HG03439 (cell line): ENCODE results near the gene ERO1B.

ENCODE experiments used
- ATAC-seq: cut with Tn5 transposase; IDR thresholded peaks from one replicate; pipeline ENCODE4 v1.9.1; 2021; ENCODE audit warnings: mild to moderate bottlenecking, moderate library complexity; ENCODE audit not compliant: unreplicated experiment

Gene ERO1B

DNA sequence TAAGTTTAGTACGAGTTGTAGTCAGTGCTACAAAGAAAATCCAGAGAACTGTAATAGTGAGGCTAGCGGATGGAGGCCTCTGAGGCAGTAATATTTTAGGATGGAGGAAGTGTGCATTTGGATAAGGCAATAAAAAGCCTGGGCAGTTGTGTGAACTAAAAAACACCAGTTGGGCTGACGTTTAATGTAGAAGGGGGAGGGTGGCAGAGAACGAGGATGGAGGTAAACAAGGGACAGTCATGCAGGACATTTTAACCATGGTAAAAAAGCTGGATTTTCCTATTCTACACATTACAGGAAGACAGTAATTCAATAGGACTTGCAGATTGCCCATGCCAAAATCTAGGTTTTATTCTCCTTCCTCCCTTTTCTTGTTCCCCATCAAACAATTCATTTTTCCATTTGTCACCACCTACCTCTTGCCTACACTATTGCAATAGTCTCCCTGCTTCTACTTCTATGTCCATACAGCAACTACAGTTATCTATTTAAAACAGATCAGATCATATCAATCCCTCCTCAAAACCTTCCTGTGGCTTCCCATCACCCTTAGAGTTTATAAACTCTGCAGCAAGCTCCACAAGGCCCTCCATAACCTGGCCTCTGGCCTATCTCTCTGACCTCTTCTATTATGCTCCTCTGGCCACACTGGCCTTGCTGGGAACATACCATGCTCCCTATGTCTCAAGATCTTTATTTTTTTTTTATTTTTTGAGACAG, 27.7 kb downstream of the ERO1B start:
- ATAC-seq, result no peak

DNA sequence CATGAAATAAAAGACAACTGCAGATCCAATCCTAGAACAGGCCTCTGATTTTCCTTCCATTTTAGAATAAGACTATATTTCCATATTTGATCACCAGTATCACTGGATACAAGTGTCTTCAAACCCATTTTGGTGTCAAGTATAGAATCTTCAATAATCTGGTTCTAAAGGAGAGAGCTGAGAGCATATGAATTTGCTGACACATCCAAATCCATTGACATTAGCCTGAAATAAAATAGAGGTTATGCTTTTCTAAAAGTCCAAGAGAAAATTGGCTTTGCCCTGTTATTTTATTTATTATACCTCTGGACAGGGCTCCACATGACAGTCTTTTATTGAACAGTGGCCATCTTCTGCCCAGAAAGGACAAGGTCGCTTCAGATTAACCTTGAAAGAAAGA, 28.6 kb downstream of the ERO1B start:
- ATAC-seq, result no peak

DNA sequence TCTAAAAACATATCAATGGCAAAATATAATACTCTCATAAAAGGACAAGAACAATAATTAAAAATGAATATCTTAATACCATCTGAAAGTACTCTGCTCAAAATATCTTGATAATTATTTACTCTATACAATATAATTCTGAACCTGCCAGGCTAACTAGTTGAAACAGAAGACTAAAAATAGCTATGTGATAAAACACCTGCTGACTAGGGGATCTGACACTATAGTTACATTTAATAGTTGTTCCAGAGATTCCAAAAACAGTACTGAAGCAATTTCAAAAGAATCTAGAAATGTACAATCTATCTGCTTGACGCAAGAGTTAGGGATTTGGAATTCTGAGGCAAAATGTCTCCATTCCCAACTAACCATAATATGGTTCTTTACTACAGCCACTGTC, 30.2 kb downstream of the ERO1B start:
- no peak for ATAC-seq

DNA sequence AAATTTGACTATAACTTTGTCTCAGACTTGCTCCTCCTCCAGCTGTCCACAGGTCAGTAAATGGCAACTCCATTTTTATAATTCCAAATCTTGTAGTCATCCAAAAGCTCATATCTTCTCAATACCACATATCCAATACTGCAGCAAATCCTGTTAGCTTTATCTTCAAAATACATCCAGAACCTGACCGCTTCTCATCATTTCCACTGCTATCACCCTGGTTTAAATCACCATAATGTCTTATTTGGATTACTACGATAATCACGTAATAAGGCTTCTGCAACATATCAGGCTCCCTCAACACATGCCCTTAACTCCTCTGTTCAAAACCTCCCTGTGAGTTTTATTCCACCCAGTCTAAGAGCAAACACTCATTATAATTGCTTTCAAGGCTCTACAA, 34.5 kb downstream of the ERO1B start:
- no peak for ATAC-seq

DNA sequence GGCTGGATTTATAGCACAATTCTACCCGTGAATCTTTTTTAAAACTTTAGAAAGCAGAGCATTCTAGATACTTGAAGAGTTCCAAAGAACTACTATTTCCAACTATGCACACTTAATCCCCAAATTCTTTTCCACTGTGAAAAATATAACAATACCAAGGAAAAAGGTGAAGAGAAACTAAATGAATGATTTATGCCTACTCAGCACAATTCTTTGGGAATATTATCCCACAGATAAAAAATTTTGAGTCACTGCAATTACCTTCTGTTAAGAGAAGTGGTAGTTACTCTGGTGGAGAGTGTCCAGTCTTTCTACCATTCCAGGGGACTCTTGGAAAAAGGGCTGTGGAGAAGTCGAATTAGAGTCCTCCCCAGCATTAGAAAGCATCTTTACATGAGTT, 39.2 kb downstream of the ERO1B start:
- ATAC-seq, result no peak

DNA sequence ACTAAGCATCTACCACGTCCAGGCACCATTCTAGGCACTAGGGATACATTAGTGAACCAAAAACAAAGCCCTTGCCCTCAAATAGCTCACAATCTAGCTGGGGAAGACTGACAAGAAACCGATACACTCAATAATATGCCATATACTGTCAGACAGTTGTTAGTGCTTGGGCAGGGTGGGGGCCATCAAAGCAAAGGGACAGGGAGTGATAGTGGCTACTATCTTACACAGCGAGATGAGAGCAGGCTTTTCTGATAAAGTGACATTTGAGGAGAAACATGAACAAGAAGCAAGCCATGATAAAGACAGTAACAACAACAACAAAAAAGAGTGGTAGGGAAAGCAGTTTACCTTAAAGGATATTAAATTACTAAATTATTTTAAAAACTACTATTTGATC, 41.1 kb downstream of the ERO1B start:
- ATAC-seq, result no peak

DNA sequence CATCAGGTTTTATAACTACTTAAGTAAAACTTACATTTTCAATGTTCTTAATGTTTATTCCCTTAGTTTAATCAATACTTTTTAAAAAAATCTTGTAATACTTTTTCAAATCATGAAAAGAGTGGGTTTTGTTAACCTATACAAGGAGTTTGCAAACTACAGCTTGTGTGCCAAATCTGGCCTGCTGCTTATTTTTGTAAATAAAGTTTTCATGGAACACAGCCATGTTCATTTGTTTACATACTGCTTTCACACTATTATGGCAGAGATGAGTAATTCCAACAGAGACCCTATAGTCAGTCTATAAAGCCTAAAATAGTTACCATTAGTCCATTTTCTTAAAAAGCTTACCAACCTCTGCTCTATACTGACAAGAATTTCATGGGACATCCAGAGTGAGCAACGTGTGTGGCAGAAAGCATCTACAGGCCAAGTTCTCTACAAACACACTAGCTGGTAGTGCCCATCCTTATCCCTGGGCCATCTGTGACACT, 42.6 kb downstream of the ERO1B start:
- ATAC-seq, result no peak

DNA sequence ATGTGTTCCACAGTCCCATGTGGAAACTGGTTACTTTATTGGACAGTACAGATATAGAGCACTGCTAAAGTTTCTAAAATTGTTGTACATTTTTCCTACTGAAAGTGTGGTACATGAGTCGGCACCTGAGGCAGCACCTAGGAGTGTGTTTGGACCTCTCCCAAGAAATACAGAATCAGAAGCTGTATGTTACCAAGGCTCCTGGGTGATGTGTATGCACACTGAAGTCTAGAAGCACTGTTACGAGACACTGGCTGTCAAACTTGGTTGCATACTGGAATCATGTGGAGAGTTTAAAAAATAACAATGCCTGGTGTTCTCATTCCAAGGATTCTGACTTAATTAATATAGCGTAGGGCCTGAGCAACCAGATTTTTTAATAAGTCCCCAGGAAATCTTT, 46.6 kb downstream of the ERO1B start:
- ATAC-seq, result no peak

DNA sequence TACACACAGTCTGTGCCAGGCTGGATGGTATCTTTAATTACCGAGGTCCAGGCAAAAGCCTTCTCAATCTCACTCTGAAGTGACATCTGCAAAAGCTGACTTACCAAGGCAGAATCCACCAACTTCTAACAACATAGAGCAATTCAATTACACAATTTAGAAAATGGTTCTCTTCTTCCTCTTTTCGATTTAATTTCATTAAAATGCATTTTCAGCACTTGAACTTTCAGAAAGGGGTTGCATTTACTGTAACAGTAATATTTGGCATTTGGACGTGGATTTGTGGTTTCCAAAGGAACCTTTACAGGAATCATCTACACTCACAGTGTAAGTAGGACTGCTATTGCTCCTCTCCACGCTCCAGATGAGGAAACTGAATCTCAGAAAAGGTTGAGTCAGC, 53.3 kb downstream of the ERO1B start:
- no peak for ATAC-seq

DNA sequence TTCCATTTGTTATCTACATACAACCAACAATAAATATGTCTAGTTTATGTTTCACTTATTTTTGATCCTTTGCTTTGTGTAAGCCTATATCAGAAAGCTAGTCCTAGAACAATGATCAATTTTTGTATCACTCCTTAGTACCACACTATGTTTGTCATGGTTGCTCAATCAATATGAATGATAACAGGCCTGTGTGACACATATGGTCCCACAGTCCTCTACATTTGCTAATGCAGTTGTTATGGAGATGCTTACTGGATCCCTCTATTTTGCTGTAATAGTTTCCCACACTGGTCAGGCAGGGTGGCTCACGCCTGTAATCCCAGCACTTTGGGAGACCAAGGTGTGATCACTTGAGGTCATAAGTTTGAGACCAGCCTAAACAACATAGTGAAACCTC, 59.1 kb downstream of the ERO1B start:
- ATAC-seq, result no peak

DNA sequence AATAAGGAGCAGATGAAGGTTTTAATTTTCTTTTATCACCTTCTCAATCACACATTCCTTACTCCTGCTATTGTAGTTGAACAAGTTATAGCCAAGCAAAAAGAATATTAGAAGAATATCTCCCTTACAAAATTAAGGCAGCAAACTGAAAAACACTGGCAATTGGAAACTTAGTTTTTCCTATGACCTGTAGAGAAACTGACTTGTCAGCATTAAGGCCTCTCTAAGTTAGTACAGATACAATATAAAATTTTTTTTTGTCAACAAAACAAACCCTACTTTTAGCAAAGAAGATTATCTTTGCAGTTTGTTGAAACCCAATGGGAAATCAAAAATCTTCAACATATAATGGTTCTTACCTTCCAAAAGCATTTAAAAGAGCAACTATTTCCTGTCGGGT, 61.3 kb downstream of the ERO1B start:
- ATAC-seq, result no peak

DNA sequence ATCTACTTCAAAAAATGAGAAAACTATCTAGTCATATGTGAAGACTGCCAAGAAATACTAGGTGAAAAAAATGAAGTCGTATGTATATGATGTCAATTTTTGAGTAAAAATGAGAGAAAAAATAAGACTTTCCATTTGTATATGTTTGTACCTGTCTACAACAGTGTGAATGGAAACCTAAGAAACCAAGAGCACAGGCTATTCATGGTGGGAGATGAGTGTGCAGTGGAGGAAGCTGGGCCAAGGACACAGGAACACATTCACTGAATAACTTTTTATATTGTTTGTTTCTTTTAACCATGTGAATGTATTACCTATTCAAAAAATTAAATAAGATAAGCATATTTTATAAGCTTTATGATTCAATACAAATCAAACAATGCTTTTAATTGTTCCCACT, 67.0 kb downstream of the ERO1B start:
- no peak for ATAC-seq

DNA sequence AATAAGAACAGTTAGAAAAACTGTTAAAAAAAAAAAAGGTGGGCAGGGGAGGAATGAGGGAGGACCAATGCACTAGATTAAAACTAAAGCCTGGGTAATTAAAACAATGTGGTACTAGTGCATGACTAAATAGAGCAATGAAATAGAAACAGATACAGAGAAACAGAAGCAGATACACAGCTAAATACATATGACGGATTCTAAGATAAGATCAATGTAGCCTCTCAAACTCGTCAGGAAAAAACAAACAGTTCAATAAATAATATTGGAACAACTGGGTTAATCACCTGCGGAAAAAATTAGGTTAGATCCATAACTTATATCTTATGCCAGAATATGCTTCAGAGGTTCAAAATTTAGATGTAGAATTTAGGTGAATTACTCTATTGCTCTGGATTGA, 68.2 kb downstream of the ERO1B start:
- ATAC-seq, result no peak

DNA sequence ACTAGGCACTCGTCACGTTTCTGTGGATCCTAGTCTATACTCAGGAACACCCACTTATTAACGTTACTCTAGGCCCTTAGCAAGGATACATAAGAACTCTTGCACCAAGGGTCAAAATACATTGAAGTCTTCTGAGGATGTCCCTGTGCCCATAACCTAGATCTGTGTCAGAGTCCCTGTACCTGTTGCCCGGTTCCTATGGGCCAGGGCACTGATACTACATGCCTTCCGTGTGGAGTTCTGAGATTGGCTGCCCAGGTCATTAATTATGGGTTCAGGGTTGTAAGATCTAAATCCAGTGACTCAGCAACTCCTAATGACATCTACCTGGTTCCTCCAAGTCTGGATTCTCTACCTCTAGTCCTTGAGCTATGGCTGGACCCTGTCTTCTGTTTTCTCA, 69.9 kb downstream of the ERO1B start:
- ATAC-seq, result no peak

DNA sequence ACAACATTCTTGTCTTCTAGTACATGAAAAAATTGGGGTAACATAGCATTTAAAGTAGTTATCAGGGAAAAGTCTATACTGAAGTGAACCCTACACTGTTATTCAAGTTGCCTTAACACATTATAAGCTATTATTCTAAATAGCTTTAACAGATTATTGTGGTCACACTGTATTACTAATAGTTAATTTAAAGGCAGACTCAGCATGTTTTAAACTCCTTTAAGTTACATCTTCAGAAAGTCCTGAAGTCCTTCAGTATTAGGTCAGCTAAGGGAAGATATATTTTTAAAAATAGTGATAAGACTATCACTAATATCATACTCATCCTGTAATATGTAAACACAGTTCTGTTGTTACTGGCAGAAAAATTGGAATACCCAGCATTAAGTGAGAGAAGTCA, 72.0 kb downstream of the ERO1B start:
- ATAC-seq, result no peak

DNA sequence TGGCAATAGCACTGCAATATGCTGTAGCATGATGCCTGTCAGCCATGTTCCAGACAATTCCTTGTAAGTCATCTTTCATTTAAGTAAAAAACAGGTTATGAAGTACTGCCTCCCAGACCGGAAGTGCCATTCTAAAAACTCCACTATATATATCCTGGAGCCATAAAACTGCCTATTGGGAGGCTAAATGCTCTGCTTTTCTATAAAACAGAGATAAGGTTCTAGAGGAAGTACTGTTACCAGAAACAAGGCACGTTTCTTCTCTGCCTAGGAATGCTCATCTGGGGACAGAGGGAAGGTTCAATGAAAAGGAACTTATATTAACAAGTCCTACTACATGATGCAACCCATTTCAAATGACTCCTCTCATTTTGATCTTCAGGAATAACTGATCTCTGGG, 72.6 kb downstream of the ERO1B start:
- ATAC-seq, result no peak

DNA sequence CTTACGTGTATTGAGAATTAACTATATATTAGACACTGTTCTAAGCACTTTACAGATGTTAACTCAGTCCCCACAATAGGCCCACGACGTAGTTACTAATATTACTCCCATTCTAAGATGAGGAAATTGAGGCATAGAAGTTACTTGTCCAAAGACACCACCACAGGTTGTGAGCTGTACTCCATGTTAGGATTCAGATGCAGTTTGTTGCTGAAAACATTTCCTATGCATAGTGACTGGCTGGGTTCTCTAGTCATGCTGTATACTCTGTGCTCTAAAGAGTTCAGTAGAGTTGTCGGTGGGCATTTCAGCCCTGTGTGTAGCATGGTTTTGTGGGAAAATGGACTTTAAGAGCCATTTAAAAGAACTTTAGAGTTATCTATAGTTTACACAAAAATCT, 74.2 kb downstream of the ERO1B start:
- ATAC-seq, result no peak

DNA sequence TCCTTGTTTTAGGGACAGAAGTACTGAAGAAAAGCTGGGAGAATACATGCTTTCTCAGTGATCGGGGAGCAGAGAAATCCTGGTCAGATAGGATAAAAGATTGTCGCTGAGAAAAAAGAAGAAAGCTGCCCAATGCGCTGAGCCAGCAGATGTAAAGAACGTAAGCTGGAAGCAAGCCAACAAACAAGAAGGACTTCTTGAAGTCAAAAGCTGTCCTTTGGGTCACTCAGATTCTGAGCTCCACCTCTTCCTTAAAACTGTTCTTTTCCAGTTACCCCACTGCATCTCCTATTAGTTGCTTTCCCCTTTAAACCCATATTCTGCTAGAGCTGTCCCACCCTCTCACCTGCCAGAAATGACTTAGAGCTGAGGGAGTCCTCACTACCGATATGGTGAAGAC, 74.6 kb downstream of the ERO1B start:
- ATAC-seq, result no peak

DNA sequence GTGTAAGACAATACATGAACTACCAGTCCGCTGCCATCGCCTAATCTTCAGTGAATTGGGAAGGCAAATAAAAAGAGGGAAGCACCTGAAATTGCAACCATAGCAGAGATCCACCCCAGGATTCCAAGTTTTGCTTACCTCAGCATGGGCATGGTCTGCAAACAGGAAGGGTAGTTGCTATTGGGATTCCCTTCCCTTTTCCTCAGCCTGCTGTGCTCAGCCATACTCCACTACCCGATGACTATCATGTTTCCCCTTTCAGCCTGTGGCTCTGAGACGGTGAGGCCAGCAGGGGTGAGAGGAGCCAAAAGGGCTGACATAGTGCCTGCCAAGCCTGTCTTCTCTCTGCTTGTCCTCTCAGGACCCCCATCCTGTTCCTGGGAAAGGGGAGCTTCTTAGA, 75.2 kb downstream of the ERO1B start:
- ATAC-seq, result no peak

DNA sequence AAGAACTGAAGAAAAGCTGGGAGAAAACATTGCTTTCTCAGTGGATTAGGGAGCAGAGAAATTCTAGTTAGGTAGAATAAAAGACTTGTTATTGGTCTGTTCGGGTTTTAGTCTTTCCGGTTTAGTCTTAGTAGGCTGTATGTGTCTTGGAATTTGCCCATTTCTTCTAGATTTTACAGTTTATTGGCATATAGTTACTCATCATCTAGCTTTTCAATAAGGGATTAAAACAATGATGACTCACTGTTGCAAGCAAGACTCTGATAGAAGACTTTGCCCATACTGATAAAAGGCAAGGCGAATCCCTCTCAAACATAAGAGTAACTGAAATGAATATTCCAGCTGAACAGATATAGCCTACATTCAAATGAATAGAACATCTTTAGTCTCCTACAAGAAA, 77.1 kb downstream of the ERO1B start:
- ATAC-seq, result no peak

DNA sequence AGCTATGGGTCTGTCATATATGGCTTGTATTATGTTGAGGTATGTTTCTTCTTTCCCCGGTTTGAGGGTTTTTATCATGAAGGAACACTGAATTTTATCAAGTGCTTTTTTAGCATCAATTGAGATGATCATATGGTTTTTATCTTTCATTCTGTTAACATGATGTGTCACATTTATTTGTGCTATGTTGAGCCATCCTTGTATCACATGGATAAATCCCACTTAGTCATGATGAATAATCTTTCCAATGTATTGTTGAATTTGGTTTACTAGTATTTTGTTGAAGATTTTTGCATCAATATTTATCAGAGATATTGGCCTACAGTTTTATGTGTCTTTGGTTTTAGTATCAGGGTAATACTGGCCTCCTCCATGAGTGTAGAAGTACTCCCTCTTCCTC, 77.7 kb downstream of the ERO1B start:
- no peak for ATAC-seq

DNA sequence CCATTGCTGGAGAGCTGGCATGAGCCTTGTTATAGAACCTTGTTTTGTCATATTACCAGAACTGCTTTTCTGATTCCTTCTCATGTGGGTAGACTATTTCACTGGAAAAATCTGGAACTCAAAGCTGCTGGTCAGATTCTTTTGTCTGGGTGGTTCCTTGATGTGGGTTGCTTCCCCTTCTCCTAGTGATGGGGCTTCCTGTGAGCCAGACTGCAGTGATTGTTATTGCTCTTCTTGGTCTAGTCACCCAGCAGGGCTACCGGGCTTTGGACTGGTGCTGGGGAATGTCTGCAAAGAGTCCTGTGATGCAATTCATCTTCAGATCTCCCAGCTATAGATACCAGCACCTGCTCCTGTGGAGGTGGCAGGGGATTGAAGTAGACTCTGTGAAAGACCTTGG, 80.0 kb downstream of the ERO1B start:
- no peak for ATAC-seq

DNA sequence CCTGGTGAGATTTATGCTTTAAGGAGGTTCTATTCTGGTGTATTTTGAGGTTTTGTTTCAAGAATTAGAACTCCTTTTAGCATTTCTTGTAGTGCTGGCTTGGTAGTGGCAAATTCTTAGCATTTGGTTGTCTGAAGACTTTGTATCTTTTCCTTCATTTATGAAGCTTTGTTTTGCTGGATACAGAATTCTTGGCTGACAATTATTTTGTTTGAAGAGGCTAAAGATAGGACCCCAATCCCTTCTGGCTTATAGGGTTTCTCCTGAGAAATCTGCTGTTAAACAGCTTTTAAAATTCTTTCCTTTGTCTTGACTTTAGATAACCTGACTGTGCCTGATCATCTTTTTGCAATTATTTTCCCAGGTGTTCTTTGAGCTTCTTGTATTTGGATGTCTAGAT, 80.8 kb downstream of the ERO1B start:
- ATAC-seq, result no peak
